ENCODE measurements around the gene MTMR4.
"Not testable (repeated sequence)": the region's sequence is repeated elsewhere in the genome, so short reads cannot be mapped to it uniquely, and the experiment has no call there.

Gene MTMR4

DNA sequence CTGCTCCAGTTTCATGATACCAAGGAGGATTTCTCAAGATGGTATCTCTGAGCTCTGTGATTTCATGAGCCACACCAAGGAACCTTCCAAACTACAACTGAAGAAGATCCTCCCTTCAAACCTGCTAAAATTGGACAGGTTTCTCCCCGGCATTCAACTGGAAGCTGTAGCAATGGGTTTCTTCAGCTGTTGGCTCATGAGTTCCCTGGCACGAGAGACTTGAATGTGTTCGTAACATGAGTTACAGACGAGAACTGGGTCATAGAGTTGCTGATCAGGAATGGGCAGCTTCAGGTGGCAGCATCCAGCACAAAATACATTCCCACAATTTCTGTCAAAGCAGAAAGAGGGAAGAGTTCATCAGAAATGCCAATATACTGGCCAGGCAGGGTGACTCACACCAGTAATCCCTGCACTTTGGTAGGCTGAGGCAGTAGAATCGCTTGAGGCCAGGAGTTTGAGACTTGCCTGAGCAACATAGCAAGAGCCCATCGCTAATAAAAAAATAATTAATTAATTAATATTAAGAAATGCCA is 22.9 kb downstream of the MTMR4 start:
- DNase-seq: no peak

DNA sequence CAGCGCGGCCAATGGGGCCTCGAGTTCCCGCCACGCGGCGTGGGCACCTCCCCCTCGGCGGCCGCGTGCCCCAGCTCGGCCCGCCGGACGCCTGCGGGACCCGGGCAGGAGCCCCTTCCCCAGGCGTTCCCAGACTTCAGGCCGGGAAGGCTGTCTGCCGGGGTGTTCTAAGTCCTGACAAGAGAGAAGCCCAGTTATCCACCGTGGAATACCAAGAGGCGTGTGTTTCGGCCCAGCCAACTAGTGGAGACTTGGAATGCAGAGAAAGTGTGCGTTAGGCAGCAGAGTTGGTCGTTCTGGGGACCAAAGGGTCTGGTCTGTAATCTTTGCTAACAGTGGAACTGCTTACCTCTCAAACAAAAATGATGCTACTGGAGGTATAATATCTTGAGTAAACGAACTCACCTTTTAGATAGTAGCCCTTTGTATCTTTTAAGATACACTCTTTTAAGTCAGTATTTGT is 26.0 kb downstream of the MTMR4 start:
- no peak for DNase-seq

DNA sequence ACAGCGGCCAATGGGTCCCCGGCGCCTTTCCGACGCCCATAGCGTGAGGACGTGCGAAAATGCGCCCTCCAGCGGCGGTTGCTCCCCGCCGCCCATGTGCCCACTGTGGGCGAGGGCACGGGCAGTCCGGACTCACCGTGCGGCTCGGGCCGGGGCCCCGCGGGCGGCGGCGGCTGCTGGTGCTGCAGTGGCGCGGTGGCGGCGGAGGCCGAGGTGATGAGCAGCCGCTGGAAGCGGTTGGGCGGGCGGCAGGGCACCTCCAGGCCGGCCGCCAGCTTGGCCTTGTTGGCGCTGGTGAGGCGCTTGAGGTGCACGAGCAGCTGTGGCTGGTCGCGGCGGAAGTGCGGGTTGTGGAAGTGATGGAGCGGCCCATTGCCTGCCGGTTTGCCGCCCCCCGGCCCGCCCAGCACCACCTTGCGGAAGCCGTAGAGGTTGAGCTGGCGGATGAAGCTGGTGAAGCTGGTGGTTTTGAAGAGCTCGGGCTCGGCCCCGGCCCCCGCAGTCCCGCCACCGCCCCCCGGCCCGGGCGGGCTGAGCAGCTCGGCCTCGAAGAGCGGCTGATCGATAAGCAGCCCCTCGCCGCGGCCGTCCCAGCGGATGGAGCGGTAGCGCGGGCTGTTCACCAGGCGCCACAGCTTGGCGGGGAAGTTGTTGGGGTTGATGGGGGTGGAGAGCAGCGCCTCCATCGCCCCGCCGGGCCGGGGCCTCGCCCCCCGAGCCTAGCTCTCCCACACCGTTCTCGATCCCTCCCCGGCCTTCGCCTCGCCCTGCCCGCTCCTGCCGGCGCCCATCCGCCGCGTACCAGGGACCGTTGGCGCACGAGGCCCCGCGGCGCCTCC is 26.6 kb downstream of the MTMR4 start, which contains the start of gene HSF5:
HSF5 (minus strand) TSS at position 820 of the 839 bp plus-strand sequence; CDS start at position 686, 134 bp downstream.
- peak; percentile 6 for DNase-seq

DNA sequence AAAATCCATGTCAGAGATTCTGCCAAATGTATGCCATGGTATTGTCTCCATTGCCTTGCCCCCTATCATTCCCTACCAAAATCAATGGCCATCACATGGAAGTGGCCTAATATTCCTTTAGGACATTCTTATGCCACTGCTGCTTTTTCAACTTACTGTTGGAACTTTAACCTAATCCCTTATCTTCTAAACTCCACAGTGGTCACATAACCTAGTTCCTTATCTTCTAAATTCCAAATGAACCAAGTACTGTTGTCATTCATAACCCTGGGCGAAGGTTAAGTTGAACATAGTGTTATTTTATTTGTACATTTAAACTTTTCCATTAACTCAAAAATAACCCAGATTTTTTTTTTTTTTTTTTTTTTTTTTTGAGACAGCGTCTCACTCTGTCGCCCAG is 29.8 kb downstream of the MTMR4 start:
- no peak for DNase-seq

DNA sequence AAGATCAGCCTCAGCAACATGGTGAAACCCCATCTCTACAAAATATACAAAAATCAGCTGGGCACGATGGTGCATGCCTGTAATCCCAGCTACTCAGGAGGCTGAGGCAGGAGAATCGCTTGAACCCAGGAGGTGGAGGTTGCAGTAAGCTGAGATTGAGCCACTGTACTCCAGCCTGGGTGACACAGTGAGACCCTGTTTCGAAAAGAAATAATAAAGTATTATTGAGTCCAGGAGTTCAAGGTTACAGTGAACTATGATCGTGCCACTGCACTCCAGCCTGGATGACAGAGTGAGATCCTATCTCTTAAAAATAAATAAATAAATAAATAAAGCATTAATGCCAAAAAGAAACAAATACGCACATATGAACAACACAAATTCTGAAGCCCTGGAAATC is 32.6 kb downstream of the MTMR4 start:
- not testable (repeated sequence) for DNase-seq

DNA sequence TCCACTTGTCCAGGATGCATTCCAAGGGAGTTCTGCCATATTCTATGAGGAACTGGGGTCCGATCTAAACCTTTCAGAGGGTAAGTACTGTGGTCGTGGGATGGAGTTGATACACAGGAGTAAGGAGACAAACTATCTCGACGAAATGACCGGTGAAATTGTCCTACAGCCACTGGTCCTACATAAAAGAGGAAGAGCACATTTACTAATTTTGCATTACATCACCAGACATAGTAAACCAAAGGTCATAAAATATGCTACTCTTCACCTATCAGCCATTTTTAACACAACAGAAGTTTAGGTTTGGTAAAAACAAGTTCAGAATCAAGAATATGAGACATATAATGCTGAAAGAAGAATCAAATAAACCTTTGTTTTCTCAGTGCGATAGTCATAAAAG is 34.3 kb downstream of the MTMR4 start:
- no peak for DNase-seq

DNA sequence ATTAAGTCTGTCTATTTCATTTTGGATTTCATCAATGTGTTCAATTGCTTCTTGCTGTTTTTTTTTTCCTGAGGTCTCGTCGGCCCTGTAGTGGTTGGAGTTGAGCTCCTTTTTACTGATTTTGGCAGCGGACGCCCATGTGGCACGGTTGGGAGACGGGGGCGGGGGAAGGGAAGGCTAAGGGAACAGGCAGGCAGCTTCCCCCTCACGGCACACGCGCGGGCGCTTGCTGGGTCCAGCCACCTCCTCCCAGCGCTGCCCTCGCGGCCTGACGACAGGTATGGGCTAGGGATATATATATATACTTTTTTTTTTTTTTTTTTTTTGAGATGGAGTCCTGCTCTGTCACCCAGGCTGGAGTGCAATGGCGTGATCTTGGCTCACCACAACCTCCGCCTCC is 37.6 kb downstream of the MTMR4 start:
- DNase-seq: no peak

DNA sequence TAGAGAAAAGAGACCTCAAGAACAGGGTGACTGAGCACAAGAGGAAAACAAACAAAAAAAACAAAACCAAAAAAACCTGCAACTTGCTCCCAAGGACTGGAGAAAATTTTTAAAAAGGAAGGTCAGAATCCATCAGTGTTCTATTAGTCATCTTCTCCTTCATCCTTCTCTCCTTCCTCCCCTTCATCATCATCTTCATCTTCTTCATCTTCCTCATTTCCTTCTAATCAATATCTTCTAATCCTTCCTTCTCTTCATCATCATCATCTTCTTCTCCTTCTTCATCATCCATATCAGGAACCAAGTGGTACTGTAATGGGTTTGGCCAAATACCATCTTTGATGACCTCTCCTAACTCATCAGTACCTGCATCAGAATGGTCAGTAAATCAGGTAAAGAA is 38.5 kb downstream of the MTMR4 start:
- DNase-seq: no peak

DNA sequence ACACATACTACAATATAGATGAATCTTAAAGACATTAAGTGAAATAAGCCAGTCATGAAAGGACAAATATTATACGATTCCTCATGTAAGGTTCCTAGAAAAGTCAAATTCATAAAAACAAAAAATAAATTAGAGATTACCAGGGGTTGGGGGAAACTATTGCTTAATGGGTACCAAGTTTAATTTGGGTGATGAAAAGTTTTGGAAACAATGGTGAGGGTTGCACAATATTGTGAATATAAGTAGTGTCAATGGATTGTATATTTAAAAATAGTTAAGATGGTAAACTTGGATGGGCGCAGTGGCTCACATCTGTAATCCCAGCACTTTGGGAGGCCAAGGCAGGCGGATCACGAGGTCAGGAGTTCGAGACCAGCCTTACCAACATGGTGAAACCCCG is 44.1 kb downstream of the MTMR4 start:
- no peak for DNase-seq

DNA sequence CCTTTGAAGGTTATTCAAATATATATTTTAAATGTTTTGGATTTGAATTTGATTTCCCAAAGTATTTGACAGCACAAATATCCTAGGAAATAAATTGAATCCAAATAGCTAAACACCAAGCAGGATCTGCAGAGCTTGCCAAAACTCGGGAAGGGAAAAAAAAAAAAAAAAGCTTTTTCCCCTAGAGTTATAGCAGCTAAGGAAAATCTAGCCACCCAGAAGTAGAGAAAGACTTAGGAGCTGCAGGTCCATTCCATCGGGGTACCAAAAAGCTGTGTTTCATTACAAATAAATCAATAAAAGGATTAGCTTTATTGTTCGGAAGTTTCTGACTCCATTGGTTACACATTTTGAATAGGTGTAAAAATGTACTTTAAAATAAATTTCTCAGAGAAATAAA is 45.5 kb downstream of the MTMR4 start:
- DNase-seq: no peak

DNA sequence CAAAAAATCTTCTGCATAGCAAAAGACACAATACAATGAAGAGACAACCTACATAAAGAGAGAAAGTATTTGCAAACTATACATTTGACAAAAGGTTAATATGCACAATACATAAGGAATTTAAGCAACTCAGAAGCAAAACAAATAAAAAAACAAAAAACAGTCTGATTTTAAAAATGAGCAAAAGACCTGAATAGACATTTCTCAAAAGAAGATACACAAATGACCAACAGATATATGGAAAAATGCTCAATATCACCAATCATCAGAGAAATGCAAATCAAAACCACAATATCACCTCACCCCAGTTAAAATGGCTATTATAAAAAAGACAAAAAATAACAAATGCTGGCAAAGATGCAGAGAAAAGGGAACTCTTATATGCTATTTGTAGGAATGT is 58.9 kb downstream of the MTMR4 start:
- no peak for DNase-seq

DNA sequence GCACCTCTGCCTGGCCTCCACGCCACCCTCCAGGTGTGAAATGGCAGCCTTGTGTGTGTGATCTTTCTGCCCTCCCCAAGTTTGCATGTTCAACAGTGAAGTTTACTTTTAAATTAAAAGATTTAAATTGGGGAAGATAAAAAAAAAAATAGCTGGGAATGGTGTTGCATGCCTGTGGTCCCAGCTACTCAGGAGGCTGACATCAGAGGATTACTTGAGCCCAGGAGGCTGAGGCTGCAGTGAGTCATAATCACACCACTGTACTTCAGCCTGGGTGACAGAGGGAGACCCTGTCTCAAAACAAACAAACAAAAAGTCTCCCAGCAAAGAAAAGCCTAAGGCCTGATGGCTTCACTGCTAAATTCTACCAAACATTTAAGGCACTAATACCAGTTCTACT is 61.7 kb downstream of the MTMR4 start:
- peak; percentile 27 for DNase-seq

DNA sequence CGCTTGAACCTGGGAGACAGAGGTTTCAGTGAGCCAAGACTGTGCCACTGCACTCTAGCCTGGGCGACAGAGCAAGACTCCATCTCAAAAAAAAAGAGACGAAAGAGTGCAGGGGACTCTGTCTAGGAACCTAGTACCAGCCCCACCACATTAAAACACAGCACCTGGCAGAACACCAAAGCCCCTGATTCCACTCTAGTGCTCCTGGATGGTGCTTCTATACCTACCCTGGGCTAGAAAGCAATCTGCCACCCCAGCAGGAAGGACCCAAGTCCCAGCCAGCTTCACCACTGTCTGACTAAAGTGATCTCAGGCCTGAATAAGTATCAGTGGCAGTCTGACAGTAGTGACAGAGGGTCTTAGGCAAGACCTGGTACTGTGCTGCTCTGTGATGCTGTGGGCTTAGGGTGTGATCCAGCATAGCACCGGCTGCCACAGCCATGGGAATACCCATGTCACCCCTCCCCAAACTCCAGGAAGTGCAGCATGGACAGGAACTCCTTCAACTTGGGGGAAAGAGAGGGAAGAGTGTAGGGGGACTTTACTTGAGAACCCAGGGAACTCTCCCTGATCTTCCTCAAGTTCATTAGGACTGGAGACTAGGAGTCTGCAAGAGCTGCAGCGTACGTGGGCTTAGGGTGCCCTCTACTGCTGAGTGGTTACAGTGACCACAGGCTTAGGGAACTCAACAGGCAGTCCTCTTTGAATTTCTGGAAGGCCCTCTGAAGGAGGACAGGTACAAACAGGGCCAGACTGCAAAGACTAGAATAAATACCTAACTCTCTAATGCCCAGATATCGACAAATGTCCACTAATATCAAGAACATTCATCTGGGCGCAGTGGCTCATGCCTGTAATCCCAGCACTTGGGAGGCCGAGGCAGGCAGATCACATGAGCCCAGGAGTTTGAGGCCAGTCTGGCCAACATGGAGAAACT is 67.1 kb downstream of the MTMR4 start:
- peak; percentile 74 for DNase-seq

DNA sequence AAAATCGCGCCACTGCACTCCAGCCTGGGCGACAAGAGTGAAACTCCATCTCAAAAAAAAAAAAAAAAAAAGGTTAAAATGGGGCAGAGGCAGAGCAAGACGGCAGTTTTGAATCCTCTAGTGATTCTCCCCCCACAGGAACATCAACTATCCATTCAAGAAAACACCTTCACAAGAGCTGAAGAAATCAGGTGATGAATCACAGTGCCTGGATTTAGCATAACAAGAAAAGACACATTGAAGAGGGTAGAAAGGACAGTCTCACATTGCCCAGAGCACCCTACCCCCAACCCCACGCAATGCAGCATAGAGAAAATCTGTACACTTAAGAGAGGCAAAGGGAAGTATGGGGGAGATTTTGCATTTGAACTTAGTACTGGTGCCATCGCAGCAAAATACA is 68.4 kb downstream of the MTMR4 start:
- no peak for DNase-seq

All from fibroblast of skin of back (primary cell).